ENCODE results near the gene SCGB1C2. TPM values are rescaled to one million over a fixed set of nuclear protein-coding genes. Genes with fewer than 3 reads are reported as not detected.

Gene SCGB1C2
- total RNA-seq, 1 donor from 2014 or later, result not detected

DNA sequence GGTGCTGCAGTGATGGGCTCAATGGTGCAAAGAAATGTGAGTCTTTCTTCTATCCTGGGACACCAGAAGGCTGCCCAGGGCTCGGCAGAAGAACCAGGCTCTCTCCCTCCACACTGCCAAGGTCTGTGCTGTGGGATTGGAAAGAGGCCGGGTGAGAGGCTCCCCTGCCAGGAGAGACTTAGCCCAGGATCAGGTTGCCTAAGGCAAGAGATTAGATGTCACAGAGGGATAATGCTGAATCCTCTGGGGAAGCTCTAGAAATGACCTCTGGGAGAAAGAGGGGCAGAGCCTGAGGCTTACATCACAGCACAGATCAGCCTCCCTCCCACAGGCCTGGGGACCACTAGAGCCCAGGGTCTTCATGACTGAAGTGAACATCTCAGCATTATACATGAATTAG lies 49.8 kb downstream of the SCGB1C2 start:
- H3K27me3 ChIP-seq (ENCODE audit: control insufficient read depth, insufficient read depth, low read length), result peaks cover 2% of the 10 kb centered on the region
- TF ChIP-seq, protein P1, sequence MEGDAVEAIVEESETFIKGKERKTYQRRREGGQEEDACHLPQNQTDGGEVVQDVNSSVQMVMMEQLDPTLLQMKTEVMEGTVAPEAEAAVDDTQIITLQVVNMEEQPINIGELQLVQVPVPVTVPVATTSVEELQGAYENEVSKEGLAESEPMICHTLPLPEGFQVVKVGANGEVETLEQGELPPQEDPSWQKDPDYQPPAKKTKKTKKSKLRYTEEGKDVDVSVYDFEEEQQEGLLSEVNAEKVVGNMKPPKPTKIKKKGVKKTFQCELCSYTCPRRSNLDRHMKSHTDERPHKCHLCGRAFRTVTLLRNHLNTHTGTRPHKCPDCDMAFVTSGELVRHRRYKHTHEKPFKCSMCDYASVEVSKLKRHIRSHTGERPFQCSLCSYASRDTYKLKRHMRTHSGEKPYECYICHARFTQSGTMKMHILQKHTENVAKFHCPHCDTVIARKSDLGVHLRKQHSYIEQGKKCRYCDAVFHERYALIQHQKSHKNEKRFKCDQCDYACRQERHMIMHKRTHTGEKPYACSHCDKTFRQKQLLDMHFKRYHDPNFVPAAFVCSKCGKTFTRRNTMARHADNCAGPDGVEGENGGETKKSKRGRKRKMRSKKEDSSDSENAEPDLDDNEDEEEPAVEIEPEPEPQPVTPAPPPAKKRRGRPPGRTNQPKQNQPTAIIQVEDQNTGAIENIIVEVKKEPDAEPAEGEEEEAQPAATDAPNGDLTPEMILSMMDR (IDR thresholded peaks at IDR 0.05; ENCODE audit: insufficient read depth, low read length, poor library complexity, severe bottlenecking), result no peak
- no peak for DNase-seq (ENCODE audit: low read depth)
- no peak overlapping the region for H3K4me3 ChIP-seq (ENCODE audit: low read depth, low read length)
- H3K36me3 ChIP-seq (ENCODE audit: control insufficient read depth, insufficient read depth, low read length), result no peaks in the 10 kb centered on the region

Other genes with a start within 250 kb of the SCGB1C2 start
- gene DOC2B, start 44.1 kb downstream of the SCGB1C2 start, total RNA-seq, result 26.7 and 38.1 TPM in 2 replicates
- gene RPH3AL, start 215.2 kb downstream of the SCGB1C2 start, total RNA-seq, result 15.1 and 22.4 TPM in 2 replicates

All from kidney epithelial cell (primary cell).